NCI-H524 treated with DMSO at 0.1 percent for 48 hours (cell line): ENCODE measurements around the gene FNBP1.

Experiments used
- DNase-seq: peaks from one replicate; lab custom pipeline; 2025; lab: John Stamatoyannopoulos, UW

The FNBP1 gene

GRCh38 chr9:130042885-130043653 is at the start of gene FNBP1:
TSS of gene FNBP1 (minus strand) at chr9:130043189. CDS start at chr9:130042975, 214 bp downstream.
- no peak for DNase-seq

GRCh38 chr9:130090915-130091314 is 47.9 kb upstream of the FNBP1 start:
- no peak for DNase-seq

- DNase-seq = no peak
Observed at GRCh38 chr9:130089141-130089540, 46.2 kb upstream of the FNBP1 start.

DNA sequence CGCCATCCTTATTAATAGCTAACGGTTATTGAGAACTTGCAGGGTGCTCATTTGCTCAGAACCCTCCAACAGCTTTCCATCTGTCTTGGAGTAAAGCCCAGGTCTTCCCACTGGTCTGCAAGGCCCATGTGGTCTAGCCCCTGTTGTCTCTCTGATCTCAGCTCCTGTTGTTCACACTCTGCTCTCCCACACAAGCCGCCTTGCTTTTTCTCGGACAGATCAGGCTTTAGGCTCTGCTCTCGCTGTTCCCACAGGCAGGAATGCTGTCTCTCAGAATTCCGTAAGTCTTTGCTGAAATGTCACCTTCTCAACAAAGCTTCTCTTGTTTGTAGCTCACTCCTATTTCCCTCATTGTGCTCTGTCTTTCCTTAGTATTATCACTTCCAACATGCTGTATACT is 45.1 kb upstream of the FNBP1 start:
- DNase-seq = no peak

- no peak for DNase-seq
Observed at GRCh38 chr9:130084337-130084736, 41.3 kb upstream of the FNBP1 start.

DNA sequence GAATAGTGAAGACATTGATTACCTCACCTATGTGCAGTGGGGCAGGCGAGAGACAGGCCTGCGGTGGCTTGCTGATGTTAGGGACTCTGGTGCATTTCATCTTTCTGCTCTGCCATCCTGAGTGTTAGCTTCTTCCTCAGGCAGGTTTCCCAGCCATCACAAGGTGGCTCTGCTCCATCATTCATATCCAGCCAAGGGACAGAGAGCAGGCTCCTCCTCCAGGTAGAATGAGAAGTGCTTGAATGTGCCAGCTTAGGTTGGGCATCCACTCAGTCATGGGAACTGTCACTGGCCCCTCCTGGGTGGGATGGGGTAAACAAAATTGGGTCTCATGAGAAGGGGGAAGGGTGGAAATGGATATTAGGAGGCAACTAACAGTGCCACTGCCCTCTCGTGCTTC is 35.6 kb upstream of the FNBP1 start:
- DNase-seq = no peak

DNA sequence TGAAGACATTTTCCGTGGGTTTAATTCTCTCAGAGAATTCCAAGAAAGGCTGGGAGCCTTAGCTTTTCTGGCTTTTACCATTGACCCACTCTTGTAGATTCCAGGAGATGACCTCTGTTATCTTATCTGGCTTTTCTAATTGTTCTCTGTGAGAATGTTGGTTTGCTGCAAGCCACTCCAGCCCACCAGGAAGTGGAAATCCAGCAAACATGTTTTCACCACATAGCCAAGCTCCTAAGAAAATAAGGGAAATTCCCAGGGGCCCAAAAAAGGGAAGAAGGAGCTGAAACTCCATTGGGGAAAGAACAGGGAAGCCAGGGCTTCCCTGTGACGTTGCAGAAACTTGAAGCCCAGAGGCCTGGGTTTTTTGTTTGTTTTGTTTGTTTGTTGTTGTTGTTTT is 30.4 kb upstream of the FNBP1 start:
- DNase-seq = no peak

DNA sequence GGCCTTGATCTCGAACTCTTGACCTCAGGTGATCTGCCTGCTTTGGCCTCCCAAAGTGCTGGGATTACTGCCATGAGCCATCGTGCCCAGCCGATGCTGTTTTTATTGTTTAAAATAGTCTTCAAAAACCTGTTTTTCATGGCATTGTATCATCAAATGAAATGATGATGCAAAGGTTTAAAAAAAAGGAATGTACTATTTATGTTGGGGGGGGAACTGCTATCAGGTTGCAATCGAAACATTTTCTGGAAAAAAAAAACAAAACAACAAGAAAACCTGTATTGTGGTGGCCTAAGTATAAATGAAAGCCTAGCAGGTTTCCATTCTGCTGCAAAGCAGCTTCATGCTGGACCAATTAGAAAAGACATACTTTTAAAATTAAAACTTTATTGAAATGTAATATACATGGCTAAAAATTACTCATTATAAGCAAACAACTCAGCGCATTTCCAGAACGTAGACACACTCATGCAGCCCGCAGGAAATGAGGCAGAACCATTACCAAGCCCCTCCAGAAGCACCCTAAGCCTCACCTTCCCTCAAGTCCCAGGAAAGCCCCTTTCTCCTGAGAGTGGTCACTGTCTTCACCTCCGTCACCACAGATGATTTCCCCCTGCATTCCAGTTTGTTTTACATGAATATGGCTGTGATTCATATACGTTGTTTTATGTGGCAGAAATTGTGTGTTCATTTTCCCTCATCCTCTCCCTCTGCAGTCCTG is 29.7 kb upstream of the FNBP1 start:
- DNase-seq = no peak

GRCh38 chr9:130069048-130069447 is 26.1 kb upstream of the FNBP1 start:
- DNase-seq = no peak

DNA sequence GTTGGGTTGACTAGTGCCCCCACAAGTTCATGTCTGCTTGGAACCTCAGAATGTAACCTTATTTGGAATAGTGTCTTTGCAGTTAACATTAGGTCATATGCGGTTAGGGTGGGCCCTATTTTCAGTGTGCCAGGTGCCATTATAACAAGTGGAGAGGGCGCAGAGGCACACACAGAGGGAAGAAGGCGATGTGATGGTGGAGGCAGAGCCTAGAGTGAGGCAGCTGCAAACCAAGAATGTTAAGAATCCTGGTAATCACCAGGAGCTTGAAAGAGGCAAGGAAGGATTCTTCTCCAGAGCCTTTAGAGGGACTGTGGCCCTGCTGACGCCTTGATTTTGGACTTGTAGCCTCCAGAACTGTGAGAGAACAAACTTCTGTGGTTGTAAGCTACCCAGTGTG is 21.6 kb upstream of the FNBP1 start:
- DNase-seq = no peak

- no peak for DNase-seq
Observed at GRCh38 chr9:130062750-130063149, 19.8 kb upstream of the FNBP1 start.

DNA sequence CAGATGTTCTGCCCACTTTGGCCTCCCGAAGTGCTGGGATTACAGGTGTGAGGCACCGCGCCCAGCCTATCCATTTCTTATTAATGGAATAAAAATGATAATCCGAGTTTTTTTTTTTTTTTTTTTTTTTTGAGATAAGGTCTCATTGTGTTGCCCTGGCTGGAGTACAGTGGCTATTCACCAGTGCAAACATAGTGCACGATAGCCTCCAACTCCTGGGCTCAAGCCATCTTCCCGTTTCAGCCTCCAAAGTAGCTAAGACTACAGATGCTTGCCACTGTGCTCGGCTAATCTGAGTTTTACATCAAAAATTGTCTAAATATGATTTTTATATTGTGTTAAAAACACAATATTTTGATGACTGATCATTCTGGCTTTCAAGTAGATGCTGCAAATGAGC is 17.3 kb upstream of the FNBP1 start:
- DNase-seq = no peak

- no peak for DNase-seq
Observed at GRCh38 chr9:130058887-130059286, 15.9 kb upstream of the FNBP1 start.

GRCh38 chr9:130058154-130058553 is 15.2 kb upstream of the FNBP1 start:
- DNase-seq = no peak

GRCh38 chr9:130054820-130055219 is 11.8 kb upstream of the FNBP1 start:
- no peak for DNase-seq

GRCh38 chr9:130054325-130054786 is 11.4 kb upstream of the FNBP1 start:
- no peak for DNase-seq

DNA sequence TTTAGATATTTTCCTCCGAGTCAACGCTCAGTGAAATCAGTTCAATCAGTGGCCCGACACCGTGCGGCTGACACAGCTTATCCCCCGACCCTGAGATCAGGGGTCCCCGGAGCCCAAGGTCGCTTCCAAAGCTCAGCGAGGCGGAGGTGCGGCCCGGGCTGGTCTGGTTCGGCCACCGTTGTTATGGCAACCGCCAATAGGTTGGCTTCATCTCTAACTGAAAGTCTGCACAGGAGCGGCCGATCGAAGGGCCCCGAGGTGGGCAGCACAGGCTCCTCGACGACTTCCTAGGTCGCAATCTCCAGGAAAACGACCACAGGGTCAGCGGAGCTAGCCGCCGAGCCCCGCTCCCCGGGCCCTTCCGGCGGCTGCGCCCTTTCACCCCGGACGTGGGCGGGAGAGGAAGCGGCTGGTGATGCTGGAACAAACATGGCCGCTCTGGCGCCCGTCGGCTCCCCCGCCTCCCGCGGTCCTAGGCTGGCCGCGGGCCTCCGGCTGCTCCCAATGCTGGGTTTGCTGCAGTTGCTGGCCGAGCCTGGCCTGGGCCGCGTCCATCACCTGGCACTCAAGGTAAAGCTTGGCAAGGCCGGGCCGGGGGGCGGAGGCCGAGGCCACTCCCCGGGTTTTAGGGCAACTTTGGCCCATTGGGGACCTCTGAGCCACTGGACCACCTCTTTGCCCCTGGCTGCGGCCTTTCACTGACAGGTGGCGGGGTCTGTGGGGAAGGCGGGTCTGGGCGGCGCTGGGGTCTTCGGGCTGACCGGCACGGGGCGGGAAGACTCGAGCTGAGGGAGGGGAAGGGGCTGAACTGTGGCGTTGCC is 10.7 kb upstream of the FNBP1 start, which contains the start of gene GPR107:
Gene GPR107, plus strand, starts transcription at position 403 of the 821 bp plus-strand sequence. Its CDS starts 27 bp downstream, at position 430.
- DNase-seq = no peak

- DNase-seq = no peak
Observed at GRCh38 chr9:130053109-130053503, 10.1 kb upstream of the FNBP1 start.

- no peak for DNase-seq
Observed at GRCh38 chr9:130051855-130052254, 8.9 kb upstream of the FNBP1 start.

- DNase-seq = no peak
Observed at GRCh38 chr9:130050462-130050861, 7.5 kb upstream of the FNBP1 start.

- no peak for DNase-seq
Observed at GRCh38 chr9:130049431-130050210, 6.6 kb upstream of the FNBP1 start.
